ENCODE results near the gene MAP3K12.

MAP3K12 gene

GRCh38 chr12:53454707-53455106 lies 44.6 kb downstream of the MAP3K12 start:
- Histone ChIP-seq H3K4me3 (ENCODE audit: low read depth, low read length, poor library complexity, severe bottlenecking) (no peak overlapping the region), H3K36me3 (ENCODE audit: insufficient read depth, low read length) (peaks cover 74% of the 10 kb centered on the region), H3F3A (ENCODE audit: insufficient read depth, low read length) (no peaks in the 10 kb centered on the region)

GRCh38 chr12:53453953-53454640 lies 45.2 kb downstream of the MAP3K12 start:
- H3K36me3 ChIP-seq (ENCODE audit: insufficient read depth, low read length), result peaks cover 68% of the 10 kb centered on the region
- peak overlapping the region; percentile 100 for H3K9ac ChIP-seq (ENCODE audit: low read length)
- H3K9me2 ChIP-seq (ENCODE audit: low read depth, low read length), result no peaks in the 10 kb centered on the region
- H3K9me3 ChIP-seq (ENCODE audit: low read length), result no peaks in the 10 kb centered on the region
- H3F3A ChIP-seq (ENCODE audit: insufficient read depth, low read length), result no peaks in the 10 kb centered on the region
- peaks cover 34% of the 10 kb centered on the region for H3K4me1 ChIP-seq (ENCODE audit: insufficient read depth, low read length, severe bottlenecking)
- no peak overlapping the region for H3K27ac ChIP-seq (ENCODE audit: low read depth, low read length, poor library complexity, severe bottlenecking)
- H3K27me3 ChIP-seq (ENCODE audit: insufficient read depth, low read length), result no peaks in the 10 kb centered on the region
- H3K79me2 ChIP-seq (ENCODE audit: insufficient read depth, low read length), result peaks cover 38% of the 10 kb centered on the region
- peak overlapping the region; percentile 99 for H3K4me3 ChIP-seq (ENCODE audit: low read depth, low read length, poor library complexity, severe bottlenecking)
- H4K20me1 ChIP-seq (ENCODE audit: insufficient read depth, low read length), result peaks cover 19% of the 10 kb centered on the region
- peak overlapping the region; percentile 99 for H3K4me2 ChIP-seq (ENCODE audit: low read length)
- no peak overlapping the region for H2AFZ ChIP-seq (ENCODE audit: low read length)
- no peak for TF ChIP-seq EZH2 (IDR thresholded peaks at IDR 0.05; ENCODE audit: borderline replicate concordance, low read length)
- TF ChIP-seq CTCF (IDR thresholded peaks at IDR 0.05; ENCODE audit: low read length), result no peak

More at GRCh38 chr12:53454707-53455106, 44.6 kb downstream of the MAP3K12 start:
- Histone ChIP-seq H2AFZ (ENCODE audit: low read length) (no peak overlapping the region), H3K79me2 (ENCODE audit: insufficient read depth, low read length) (peaks cover 38% of the 10 kb centered on the region), H3K27me3 (ENCODE audit: insufficient read depth, low read length) (no peaks in the 10 kb centered on the region), H3K4me1 (ENCODE audit: insufficient read depth, low read length, severe bottlenecking) (peaks cover 34% of the 10 kb centered on the region), H4K20me1 (ENCODE audit: insufficient read depth, low read length) (peaks cover 19% of the 10 kb centered on the region), H3K4me2 (ENCODE audit: low read length) (no peak overlapping the region), H3K27ac (ENCODE audit: low read depth, low read length, poor library complexity, severe bottlenecking) (no peak overlapping the region), H3K9me2 (ENCODE audit: low read depth, low read length) (no peaks in the 10 kb centered on the region), H3K9me3 (ENCODE audit: low read length) (no peaks in the 10 kb centered on the region), H3K9ac (ENCODE audit: low read length) (no peak overlapping the region)
- no peak for TF ChIP-seq EZH2 (IDR thresholded peaks at IDR 0.05; ENCODE audit: borderline replicate concordance, low read length)
- no peak for TF ChIP-seq CTCF (IDR thresholded peaks at IDR 0.05; ENCODE audit: low read length)

DNA sequence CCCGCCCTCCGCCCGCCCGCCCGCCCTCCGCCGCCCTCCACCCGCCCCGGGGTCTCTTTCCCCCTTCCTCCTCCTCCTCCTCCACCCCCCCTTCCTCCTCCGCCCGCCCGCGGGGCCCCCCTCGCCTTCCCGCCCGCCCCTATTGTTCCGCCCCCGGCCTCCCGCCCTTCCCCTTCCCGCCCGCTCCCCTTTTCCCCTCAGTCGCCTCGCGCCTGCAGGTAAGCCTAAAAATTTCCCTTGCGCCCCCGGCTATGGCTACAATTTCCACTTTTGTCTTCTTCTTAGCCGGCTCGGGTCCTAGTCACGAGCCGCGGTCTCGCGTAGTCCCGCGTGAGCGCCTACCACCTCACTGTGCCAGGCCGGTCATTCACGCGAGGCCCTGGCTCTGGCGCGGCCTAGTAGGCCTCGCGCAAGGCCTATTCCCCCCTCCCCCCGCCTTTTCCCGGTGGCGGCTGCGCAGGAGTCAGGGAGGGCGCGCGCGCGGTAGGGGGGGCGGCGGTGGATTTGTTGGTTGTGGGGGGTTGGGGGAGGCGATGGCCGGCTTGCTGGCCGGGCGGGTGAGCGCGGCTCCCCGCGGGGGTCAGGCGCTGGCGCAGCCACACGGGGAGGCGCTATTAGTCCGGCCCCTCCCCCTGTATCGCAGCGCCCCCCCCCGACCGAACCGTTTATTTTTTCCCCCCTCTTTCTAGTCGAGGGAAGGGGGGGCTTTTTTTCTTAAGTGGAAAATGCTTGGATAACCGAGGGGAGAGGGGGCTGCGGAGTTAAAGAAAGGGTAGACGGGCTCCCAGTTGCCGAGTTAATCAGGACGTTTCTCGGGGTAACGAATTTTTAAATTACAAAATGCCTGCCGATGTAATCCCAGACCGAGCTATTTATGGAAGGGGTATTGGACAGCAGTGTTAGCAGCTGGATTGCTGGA lies 46.8 kb downstream of the MAP3K12 start:
- Histone ChIP-seq H2AFZ (ENCODE audit: low read length) (no peak overlapping the region), H3K27me3 (ENCODE audit: insufficient read depth, low read length) (no peaks in the 10 kb centered on the region), H3K36me3 (ENCODE audit: insufficient read depth, low read length) (peaks cover 64% of the 10 kb centered on the region), H4K20me1 (ENCODE audit: insufficient read depth, low read length) (peaks cover 19% of the 10 kb centered on the region), H3K27ac (ENCODE audit: low read depth, low read length, poor library complexity, severe bottlenecking) (peak overlapping the region; percentile 88), H3K4me1 (ENCODE audit: insufficient read depth, low read length, severe bottlenecking) (peaks cover 34% of the 10 kb centered on the region), H3F3A (ENCODE audit: insufficient read depth, low read length) (no peaks in the 10 kb centered on the region), H3K9ac (ENCODE audit: low read length) (peak overlapping the region; percentile 100), H3K4me2 (ENCODE audit: low read length) (peak overlapping the region; percentile 99), H3K79me2 (ENCODE audit: insufficient read depth, low read length) (peaks cover 38% of the 10 kb centered on the region), H3K4me3 (ENCODE audit: low read depth, low read length, poor library complexity, severe bottlenecking) (peak overlapping the region; percentile 99), H3K9me2 (ENCODE audit: low read depth, low read length) (no peaks in the 10 kb centered on the region), H3K9me3 (ENCODE audit: low read length) (no peaks in the 10 kb centered on the region)
- peak; percentile 60 for TF ChIP-seq CTCF (IDR thresholded peaks at IDR 0.05; ENCODE audit: low read length)
- TF ChIP-seq EZH2 (IDR thresholded peaks at IDR 0.05; ENCODE audit: borderline replicate concordance, low read length), result no peak
